ENCODE measurements around the gene RAB17.

Gene RAB17, protein sequence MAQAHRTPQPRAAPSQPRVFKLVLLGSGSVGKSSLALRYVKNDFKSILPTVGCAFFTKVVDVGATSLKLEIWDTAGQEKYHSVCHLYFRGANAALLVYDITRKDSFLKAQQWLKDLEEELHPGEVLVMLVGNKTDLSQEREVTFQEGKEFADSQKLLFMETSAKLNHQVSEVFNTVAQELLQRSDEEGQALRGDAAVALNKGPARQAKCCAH

DNA sequence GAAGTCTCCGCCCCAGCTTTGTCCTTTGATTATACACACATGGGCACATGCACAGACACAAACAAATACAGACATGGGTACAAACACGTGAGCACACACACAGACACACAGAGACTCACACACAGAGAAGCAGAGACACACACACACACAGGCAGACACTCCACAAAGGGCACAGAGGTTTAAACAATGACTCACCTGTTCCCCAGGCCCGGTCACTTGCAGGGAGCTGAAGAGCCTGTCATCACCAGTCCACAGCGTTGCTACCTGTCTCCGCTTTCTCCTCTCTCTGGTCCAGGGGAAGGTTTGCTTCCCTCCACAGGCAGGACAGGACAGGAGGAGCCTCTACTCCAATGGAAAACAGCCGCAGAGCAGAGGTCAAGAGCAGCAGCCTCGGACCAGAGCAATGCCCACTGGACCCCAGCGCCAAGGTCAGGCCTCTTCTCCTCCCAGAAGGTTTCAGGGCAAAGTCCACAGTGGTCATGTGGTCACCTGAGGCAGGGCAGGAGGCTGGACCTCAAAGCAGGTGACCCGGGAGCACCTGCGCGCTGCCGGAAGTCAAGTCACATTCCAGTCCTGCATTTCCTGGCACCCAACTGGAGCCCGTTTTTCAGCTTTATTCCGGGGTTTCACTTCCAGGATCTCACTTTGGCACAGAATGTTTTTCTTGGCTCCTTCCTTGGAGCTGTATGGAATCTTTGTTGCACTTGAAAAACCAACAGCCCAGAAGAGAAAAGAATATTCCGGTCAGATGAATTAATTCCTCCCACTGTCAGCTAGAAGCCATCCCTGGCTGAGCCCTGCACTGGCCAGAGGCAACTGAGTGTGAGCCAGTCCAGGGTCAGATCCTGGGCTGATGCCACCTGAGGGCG, at the start of gene RAB17:
TSS of gene RAB17 (minus strand) at position 463 of the 869 bp plus-strand sequence. CDS start 4,580 bp downstream, outside the sequence.
- peak; percentile 62 for DNase-seq (ENCODE audit: low read depth)

DNA sequence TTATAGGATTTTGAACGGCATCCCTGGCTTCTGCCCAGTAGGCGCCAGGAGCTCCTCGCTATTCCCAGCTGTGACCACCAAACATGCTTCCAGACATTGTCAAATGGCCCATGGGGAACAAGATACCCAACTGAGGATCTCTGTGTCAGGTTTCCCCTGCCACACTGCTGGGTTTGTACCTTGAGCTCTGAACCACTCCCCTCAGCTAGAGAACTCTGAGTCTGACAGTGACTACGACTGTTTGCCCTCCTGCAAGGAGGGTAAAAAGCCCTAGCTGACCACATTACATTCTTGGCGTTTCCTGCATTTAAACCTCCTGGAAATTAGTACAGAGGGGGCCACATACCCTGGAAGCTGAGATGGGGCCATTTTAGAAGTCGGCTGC, 49.3 kb upstream of the RAB17 start:
- peak; percentile 35 for DNase-seq (ENCODE audit: low read depth)

GRCh38 chr2:237639052-237639835, 48.7 kb upstream of the RAB17 start:
- DNase-seq (ENCODE audit: low read depth): no peak

DNA sequence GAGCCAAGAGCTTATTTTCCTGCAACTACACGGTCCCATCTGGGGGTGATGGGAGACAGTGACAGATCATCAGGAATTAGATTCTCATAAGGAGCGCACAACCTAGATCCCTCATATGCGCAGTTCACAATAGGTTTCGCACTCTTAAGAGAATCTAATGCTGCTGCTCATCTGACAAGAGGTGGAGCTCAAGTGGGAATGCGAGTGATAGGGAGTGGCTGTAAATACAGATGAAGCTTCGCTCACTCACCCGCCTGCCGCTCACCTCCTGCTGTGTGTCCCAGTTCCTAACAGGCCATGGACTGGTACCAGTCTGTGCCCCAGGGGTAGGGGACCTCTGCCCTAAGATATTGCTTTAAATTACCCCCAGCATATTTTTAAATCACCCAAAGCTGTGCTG, 47.6 kb upstream of the RAB17 start:
- no peak for DNase-seq (ENCODE audit: low read depth)

- no peak for DNase-seq (ENCODE audit: low read depth)
Observed at GRCh38 chr2:237637429-237638135, 47.0 kb upstream of the RAB17 start.

DNA sequence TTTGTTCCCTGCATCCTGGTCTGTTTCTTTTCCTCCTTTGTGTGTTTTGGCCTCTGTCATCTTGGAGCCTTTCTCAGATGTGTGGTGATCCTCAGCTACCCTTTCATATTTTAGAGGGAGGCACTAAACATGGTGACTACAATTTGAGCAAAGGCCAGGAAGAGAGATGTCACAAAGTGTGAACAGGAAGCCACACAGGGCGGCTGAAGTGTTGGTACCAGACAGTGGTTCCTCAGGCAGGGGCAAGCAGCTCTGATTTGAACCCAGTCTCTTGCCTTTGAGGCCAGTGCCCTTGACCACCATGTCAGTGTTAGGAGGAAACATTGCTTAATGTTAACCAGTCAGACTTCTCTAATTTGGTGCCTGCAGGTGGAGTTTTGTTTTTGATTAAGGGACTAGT, 46.0 kb upstream of the RAB17 start:
- no peak for DNase-seq (ENCODE audit: low read depth)

- DNase-seq (ENCODE audit: low read depth): no peak
Observed at GRCh38 chr2:237633061-237633561, 42.6 kb upstream of the RAB17 start.

- DNase-seq (ENCODE audit: low read depth): no peak
Observed at GRCh38 chr2:237631801-237632585, 41.5 kb upstream of the RAB17 start.

GRCh38 chr2:237631007-237631785, 40.7 kb upstream of the RAB17 start:
- DNase-seq (ENCODE audit: low read depth): no peak

GRCh38 chr2:237630216-237631000, 39.9 kb upstream of the RAB17 start:
- no peak for DNase-seq (ENCODE audit: low read depth)

DNA sequence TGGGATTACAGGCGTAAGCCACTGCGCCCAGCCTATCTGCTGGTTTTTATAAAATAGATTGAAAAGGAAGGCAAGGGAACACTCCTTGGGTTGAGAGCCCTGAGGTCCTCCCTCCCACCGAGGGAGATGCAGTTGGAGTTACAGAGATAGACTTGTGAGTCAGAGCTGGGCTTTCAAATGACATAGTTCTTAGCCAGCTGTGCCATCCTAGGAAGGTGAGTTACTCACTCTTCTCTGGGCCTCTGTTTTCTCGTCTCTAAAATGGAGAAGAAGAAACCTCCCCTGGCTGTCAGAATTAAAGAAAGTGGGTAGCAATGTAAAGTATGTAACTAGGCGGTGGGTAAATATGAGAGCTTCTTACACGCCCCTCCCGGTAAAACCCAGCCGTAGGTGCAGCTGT, 39.2 kb upstream of the RAB17 start:
- DNase-seq (ENCODE audit: low read depth): peak; percentile 76

DNA sequence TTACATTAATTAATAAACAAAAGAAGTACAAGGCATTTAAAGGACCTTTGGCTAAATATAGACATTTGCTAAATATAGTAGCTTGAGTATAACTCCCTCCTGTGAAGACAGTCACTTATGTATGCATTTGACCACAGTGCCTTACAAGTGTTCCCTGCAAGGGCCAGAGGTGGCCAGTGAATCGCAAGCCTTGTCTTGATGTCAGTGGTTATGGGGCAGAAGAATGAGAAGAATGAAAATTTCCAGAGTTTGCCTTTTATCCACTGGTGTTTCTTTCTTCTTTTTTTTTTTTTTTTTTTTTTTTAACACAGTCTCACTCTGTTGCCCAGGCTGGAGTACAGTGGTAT, 38.6 kb upstream of the RAB17 start:
- DNase-seq (ENCODE audit: low read depth): peak; percentile 80

DNA sequence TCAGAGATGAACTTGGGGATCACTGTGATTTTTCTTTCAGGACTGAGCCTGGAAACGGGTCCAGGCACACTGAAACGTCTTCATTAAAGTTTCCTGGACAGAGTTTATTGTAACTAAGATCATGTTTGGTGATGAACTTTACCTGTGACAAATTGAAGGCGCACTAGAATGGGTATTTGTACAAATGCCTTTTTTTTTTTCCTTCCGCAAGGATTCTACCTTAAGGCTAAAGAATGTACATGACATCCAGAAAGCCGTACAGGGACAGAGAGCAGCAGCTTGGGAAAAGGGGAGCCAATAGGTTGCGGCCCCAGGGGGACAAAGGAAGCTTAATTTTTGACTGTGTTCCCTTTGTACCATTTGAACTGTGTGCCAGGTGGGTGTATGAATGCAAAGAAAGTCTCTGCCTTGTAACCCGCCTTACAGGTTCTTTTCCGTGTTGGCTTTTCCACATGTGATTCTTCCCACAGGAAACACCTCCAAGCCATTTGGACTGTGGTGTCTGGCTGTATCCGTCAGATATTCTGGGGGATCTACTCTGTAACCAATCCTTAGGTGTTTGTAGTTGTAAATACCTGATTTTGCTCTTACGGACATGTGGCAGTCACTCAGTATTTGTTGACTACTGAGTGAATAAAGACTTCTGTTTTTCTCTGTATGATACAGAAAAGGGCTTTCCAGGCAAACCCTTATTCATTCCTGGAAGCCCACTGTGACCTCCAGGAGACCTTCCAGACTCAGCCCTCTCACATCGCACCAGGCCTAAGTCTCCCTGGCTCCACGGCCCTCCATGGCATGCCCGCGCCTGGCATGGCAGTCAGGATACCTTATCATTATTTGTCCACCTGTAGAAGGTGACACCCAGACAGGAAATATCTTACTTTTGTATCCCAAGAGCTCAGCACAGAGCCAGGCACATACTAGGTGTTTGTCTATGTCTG, 38.0 kb upstream of the RAB17 start:
- DNase-seq (ENCODE audit: low read depth): no peak

- peak; percentile 56 for DNase-seq (ENCODE audit: low read depth)
Observed at GRCh38 chr2:237627441-237628246, 37.1 kb upstream of the RAB17 start, which contains the start of gene LRRFIP1. LRRFIP1 (plus strand) TSS chr2:237627587; CDS start chr2:237627645, 58 bp downstream.

- no peak for DNase-seq (ENCODE audit: low read depth)
Observed at GRCh38 chr2:237626813-237627440, 36.4 kb upstream of the RAB17 start.

DNA sequence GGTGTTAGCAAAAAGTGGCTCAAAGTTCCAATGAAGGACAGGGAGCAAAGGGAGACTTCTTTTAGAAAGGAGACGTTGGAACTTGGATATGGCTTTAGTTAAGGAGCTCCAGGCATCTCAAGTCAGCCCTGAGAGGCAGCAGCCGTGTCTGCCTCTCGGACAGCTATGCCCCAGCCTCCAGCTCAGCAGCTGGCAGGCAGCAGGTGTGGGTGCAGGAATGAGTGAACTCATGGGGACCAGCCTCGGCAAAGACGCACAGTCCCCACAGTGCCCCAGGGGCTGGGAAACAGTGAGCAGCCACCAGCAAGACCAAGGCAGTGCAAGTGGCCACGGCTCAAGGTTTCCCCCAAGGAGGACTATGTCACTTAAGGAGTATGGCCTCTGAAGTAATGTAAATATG, 35.2 kb upstream of the RAB17 start:
- DNase-seq (ENCODE audit: low read depth): no peak

DNA sequence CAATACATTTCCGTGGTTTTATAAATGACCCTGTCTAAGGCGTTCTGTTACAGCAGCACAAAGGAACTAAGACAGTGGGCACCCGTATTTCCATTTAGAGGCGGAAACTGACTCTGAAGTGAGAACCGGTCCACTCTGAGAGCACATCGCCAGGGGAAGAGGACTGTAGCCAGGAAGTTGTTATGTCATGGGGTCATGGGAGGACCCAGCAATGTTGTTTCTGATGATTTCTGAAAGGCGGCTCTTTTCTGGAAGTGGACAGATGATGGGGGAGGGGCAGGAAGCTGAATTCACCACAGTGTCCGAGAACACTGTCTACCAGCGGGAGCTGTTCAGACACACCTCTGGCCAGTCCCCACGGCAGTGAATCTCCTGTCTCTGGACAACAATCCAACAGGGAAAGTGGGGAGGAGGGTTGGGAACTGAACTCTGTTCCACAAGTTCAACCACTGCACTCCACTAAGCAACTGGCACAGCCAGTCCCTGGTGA, 34.7 kb upstream of the RAB17 start:
- DNase-seq (ENCODE audit: low read depth): no peak
